Ovary (tissue), 9 donors: Measurements from ENCODE around the gene MTSS2. TPM values are rescaled to one million over a fixed set of nuclear protein-coding genes. Genes with fewer than 3 reads are reported as not detected.
A peak's percentile ranks its signal among the peaks of the same experiment; 100 is the strongest.

ENCODE experiments used
- DNase-seq, 5 donors: peaks; one replicate each; pipeline ENCODE4 v3.0.0-alpha.2; 2019 to 2020
- H3K27ac ChIP-seq, 2 donors: fragments of 200-600 bp; one replicate each; pipeline versions ENCODE4 v1.5.1 to v1.8.0; 2019 to 2022
- H3K27me3 ChIP-seq: fragments of 200-600 bp; one replicate; pipeline ENCODE4 v1.8.0; 2022
- H3K36me3 ChIP-seq: fragments of 200-600 bp; sonication (generic); one replicate; pipeline ENCODE4 v1.5.1; 2019
- H3K4me1 ChIP-seq: one replicate; pipeline ENCODE4 v1.8.1; 2013; ENCODE audit warnings: mild to moderate bottlenecking, moderate library complexity; ENCODE audit not compliant: insufficient read depth
- H3K4me3 ChIP-seq: fragments of 200-600 bp; sonication (generic); one replicate; pipeline ENCODE4 v1.5.1; 2017
- H3K9me3 ChIP-seq, 2 donors: fragments of 200-600 bp in 1 of 2; sonication (generic) in 1 of 2; one replicate each; pipeline versions ENCODE4 v1.5.1 to v1.8.1; 2013 to 2019; ENCODE audit warnings: mild to moderate bottlenecking in 1 of 2, moderate library complexity in 1 of 2
- CTCF ChIP-seq, 3 donors: fragments of 450-650 bp in 2 of 3; fragments of 200-600 bp in 1 of 3; IDR thresholded peaks; one replicate each; pipeline versions ENCODE4 v1.5.1 to v1.8.0; 2016 to 2022; ENCODE audit warnings: antibody characterized with exemption in 3 of 3, mild to moderate bottlenecking in 1 of 3
- EP300 ChIP-seq: sonication (generic); formaldehyde crosslinking; IDR thresholded peaks from one replicate; pipeline ENCODE4 v1.6.1; 2017; ENCODE audit warnings: antibody characterized with exemption
- POLR2A ChIP-seq: fragments of 450-650 bp; IDR thresholded peaks from one replicate; pipeline ENCODE4 v1.6.1; 2017; ENCODE audit warnings: antibody characterized with exemption, mild to moderate bottlenecking, moderate library complexity
- WGBS, 3 donors: extraction: QIAGEN DNeasy Blood & Tissue Kit in 1 of 3; methylation state at CpG; one replicate each; pipeline versions ENCODE4 v1.1.5 to v1.1.7; 2013 to 2017; 5-methylcytosine and 5-hydroxymethylcytosine counted together
- intact Hi-C, 4 donors: fragments of 100-400 bp; cut with DNase I; formaldehyde crosslinking; loops; one replicate each; pipeline versions ENCODE4 v1.11.0 to v1.15.1; 2022 to 2023
- polyA plus RNA-seq, 2 donors: library from polyadenylated mRNA; stranded (reverse); fragments of 200-250 nt in 1 of 2; fragments of 350-450 nt in 1 of 2; fragmentation: Illumina TruSeq in 1 of 2; extraction: RNeasy Lipid Tissue Mini Kit (QIAGEN cat#74804) in 1 of 2; gene quantifications; one replicate each; pipeline ENCODE4 v1.2.3, GENCODE V29; 2013 to 2014
- total RNA-seq, 7 donors: library from RNA; depleted of rRNA in 2 of 7; stranded (reverse); fragments of >200 nt in 2 of 7; fragmentation: NEBNext Ultra II Directional in 3 of 7; extraction: Animal tissue kit (Norgen Biotek cat#: 25700) in 3 of 7; gene quantifications; one replicate each; pipeline versions ENCODE4 v1.1.0 to v1.2.4, GENCODE V29; 2016 to 2023
- donor health status: DM: no; HTN: no; CAD: no; lungs with moderate emphysema.
- donor health status: DM: no; HTN: no; CAD: no.
- donor health status: Bipolar disorder and iron deficiency.
- donor health status: DM: yes; HTN: yes; CAD: no.
- donor health status: DM: no; HTN: no; CAD: no.
- donor health status: DM: yes; HTN: yes; CAD: no.

Gene MTSS2
- total and polyA plus RNA-seq, 9 donors, result 8.4 to 93.5 (median 40.2) TPM

- Histone ChIP-seq H3K27ac (peak overlapping the region; percentile 62 to 79), H3K36me3 (no peaks in the 10 kb centered on the region), H3K4me1 (peaks cover 64% of the 10 kb centered on the region), H3K27me3 (no peaks in the 10 kb centered on the region), H3K4me3 (no peak overlapping the region), H3K9me3 (no peaks in the 10 kb centered on the region)
- 13 to 27% (median 25%) methylated on average over 8 of the region's 8 CpGs for WGBS, 3 donors
- TF ChIP-seq CTCF (IDR thresholded peaks at IDR 0.05) (no peak), POLR2A (no peak), EP300 (no peak)
- intact Hi-C loops, result loop anchor here in 1 of 4 donors (10.0 kb wide), 1 partner anchor 667 kb away; the partner anchor contains the start of gene CALB2
- peak; percentile 80 to 90 (median 87) for DNase-seq
Measured at GRCh38 chr16:70688246-70688742, 2.4 kb upstream of the MTSS2 start.

- Histone ChIP-seq H3K4me1 (peaks cover 60% of the 10 kb centered on the region), H3K27ac (peak overlapping the region; percentile 62 to 79), H3K4me3 (no peak overlapping the region), H3K36me3 (no peaks in the 10 kb centered on the region), H3K9me3 (no peaks in the 10 kb centered on the region), H3K27me3 (no peaks in the 10 kb centered on the region)
- TF ChIP-seq POLR2A (no peak), CTCF (IDR thresholded peaks at IDR 0.05) (no peak), EP300 (no peak)
- intact Hi-C loops, result loop anchor here in 2 of 4 donors (2.0 to 10.0 kb wide), 2 partner anchors 51 to 667 kb away; partner anchors contain the start of gene CALB2 (in 1 of the 2)
- 73 to 76% (median 74%) methylated on average over 16 to 18 of the region's 18 CpGs for WGBS, 3 donors
- DNase-seq, result peak in 3 of 5 donors; percentile 60 to 66 (median 63)
Measured at GRCh38 chr16:70687671-70688245, 1.9 kb upstream of the MTSS2 start.

GRCh38 chr16:70687102-70687511, 1.3 kb upstream of the MTSS2 start:
- H3K27me3 ChIP-seq, result no peaks in the 10 kb centered on the region
- TF ChIP-seq POLR2A (no peak), CTCF (IDR thresholded peaks at IDR 0.05) (no peak), EP300 (no peak)
- WGBS, 3 donors, result 25 to 36% (median 32%) methylated on average over 5 of the region's 5 CpGs
- H3K9me3 ChIP-seq, result no peaks in the 10 kb centered on the region
- peak in 3 of 5 donors; percentile 33 to 46 (median 42) for DNase-seq
- H3K4me3 ChIP-seq, result no peak overlapping the region
- intact Hi-C loops, result loop anchor here in 2 of 4 donors (2.0 to 10.0 kb wide), 2 partner anchors 52 to 668 kb away; partner anchors contain the start of gene CALB2 (in 1 of the 2)
- H3K4me1 ChIP-seq, result peaks cover 57% of the 10 kb centered on the region
- no peaks in the 10 kb centered on the region for H3K36me3 ChIP-seq
- peak overlapping the region in 1 of 2 donors; percentile 79 for H3K27ac ChIP-seq

GRCh38 chr16:70686376-70687101, 686 bp upstream of the MTSS2 start:
- Histone ChIP-seq H3K36me3 (no peaks in the 10 kb centered on the region), H3K9me3 (no peaks in the 10 kb centered on the region), H3K4me1 (peaks cover 57% of the 10 kb centered on the region), H3K27me3 (no peaks in the 10 kb centered on the region), H3K27ac (peak overlapping the region; percentile 69 to 79), H3K4me3 (peak overlapping the region; percentile 48)
- intact Hi-C loops, result loop anchor here in 2 of 4 donors (2.0 to 10.0 kb wide), 2 partner anchors 52 to 668 kb away; partner anchors contain the start of gene CALB2 (in 1 of the 2)
- WGBS, 3 donors, result 23 to 44% (median 37%) methylated on average over 16 to 29 of the region's 29 CpGs
- peak in 2 of 5 donors; percentile 54 to 61 for DNase-seq
- TF ChIP-seq CTCF (IDR thresholded peaks at IDR 0.05) (no peak), POLR2A (peak; percentile 7)
